Measurements from ENCODE around the gene PRR3. TPM values are rescaled to one million over a fixed set of nuclear protein-coding genes. Genes with fewer than 3 reads are reported as not detected.
A peak's percentile ranks its signal among the peaks of the same experiment; 100 is the strongest.

The PRR3 gene
- total and polyA plus RNA-seq, 9 of the 15 experiments (the other 6 are each of a cell fraction or from before 2014, with no cell fraction given), result 23.5 to 59.6 (median 28.8) TPM

DNA sequence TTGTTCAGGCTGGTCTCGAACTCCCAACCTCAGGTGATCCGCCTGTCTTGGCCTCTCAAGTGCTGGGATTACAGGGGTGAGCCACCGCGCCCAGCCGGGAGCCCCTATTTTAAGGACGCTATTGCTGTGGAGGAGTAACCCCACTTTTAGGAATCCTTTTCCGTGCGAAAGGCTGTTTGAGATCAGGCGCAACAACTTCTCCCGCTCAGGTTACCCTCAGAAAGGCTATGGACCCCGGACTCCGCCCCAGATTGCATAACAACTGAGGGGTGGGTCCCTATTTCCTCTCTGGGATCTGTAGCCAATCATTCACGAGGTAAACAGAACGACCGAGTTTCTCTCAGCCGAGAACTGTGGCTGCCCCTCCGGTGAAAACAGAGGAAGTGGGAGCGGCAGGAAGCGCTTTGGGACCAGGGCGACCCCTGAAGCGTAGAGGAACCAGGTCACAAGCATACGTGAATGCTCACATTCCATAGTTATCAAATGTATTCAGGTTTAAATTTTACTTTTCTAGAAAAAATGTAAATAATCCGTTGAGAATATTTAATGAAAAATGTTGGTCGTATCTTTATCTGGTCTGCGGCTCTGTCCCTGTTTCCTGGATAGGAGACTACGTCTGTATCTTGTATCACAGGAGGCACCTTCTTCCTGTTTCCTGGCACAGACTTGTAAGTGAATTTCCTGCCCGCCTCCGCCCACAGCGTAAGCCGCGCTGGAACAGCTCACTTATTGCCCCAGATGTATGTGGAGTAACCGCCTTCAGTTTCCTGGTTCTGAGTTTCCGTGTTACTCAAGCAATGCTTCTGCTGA lies 40.9 kb upstream of the PRR3 start (continued):
- TF ChIP-seq BHLHE40 (IDR thresholded peaks at IDR 0.05; ENCODE audit: low read length) (peak; percentile 37; the same call in 1 of the 2 replicates), ZNF282 (CRISPR knock-in tag; IDR thresholded peaks at IDR 0.05) (no peak), ATF7 (IDR thresholded peaks at IDR 0.05) (peak; percentile 82), TBL1XR1 (IDR thresholded peaks at IDR 0.05; ENCODE audit: low read length in 2 of 2) (peak in 1 of 2 experiments; percentile 40; a peak in 3 of 4 replicates), TARDBP (IDR thresholded peaks at IDR 0.05) (no peak), MTA1 (IDR thresholded peaks at IDR 0.05; ENCODE audit: borderline replicate concordance) (no peak), PYGO2 (tag; IDR thresholded peaks at IDR 0.05) (no peak; the same call in 1 of the 2 replicates), CREM (IDR thresholded peaks at IDR 0.05; ENCODE audit: low read depth) (peak; percentile 76), SRSF3 (IDR thresholded peaks at IDR 0.05; ENCODE audit: insufficient read depth, low read length) (no peak), ZNF232 (CRISPR knock-in tag; IDR thresholded peaks at IDR 0.05) (no peak), BRF1 (IDR thresholded peaks at IDR 0.05; ENCODE audit: borderline replicate concordance, extremely low read depth, insufficient read length) (no peak), FOXJ3 (CRISPR knock-in tag; IDR thresholded peaks at IDR 0.05) (no peak), CREB1 (IDR thresholded peaks at IDR 0.05) (peak; percentile 11; the same call in 1 of the 2 replicates), CREB1 (CRISPR knock-in tag; IDR thresholded peaks at IDR 0.05) (peak; percentile 50; the same call in 1 of the 2 replicates), SRF (CRISPR knock-in tag; IDR thresholded peaks at IDR 0.05) (no peak; a peak in 1 of 4 replicates), BACH1 (tag; IDR thresholded peaks at IDR 0.05) (0 out of 2 replicates have a peak, but pooled peaks have one; percentile 28), FOXJ2 (tag; IDR thresholded peaks at IDR 0.05) (peak; percentile 51; the same call in 1 of the 2 replicates), BRD9 (IDR thresholded peaks at IDR 0.05; ENCODE audit: low read depth, partially characterized antibody) (peak; percentile 76), KAT8 (IDR thresholded peaks at IDR 0.05; ENCODE audit: low read depth) (no peak), NFE2L1 (tag; IDR thresholded peaks at IDR 0.05; ENCODE audit: borderline replicate concordance, low read depth) (no peak), JUND (IDR thresholded peaks at IDR 0.05; ENCODE audit: borderline replicate concordance, low read depth, low read length) (peak; percentile 69), JUND (tag; IDR thresholded peaks at IDR 0.05; ENCODE audit: borderline replicate concordance, low read depth, low read length) (peak; percentile 58; the same call in 1 of the 3 replicates)
- TF ChIP-seq, protein P1, sequence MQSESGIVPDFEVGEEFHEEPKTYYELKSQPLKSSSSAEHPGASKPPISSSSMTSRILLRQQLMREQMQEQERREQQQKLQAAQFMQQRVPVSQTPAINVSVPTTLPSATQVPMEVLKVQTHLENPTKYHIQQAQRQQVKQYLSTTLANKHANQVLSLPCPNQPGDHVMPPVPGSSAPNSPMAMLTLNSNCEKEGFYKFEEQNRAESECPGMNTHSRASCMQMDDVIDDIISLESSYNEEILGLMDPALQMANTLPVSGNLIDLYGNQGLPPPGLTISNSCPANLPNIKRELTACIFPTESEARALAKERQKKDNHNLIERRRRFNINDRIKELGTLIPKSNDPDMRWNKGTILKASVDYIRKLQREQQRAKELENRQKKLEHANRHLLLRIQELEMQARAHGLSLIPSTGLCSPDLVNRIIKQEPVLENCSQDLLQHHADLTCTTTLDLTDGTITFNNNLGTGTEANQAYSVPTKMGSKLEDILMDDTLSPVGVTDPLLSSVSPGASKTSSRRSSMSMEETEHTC (IDR thresholded peaks at IDR 0.05), result no peak
- TF ChIP-seq, protein P2, sequence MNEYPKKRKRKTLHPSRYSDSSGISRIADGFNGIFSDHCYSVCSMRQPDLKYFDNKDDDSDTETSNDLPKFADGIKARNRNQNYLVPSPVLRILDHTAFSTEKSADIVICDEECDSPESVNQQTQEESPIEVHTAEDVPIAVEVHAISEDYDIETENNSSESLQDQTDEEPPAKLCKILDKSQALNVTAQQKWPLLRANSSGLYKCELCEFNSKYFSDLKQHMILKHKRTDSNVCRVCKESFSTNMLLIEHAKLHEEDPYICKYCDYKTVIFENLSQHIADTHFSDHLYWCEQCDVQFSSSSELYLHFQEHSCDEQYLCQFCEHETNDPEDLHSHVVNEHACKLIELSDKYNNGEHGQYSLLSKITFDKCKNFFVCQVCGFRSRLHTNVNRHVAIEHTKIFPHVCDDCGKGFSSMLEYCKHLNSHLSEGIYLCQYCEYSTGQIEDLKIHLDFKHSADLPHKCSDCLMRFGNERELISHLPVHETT (CRISPR knock-in tag; conservative IDR thresholded peaks at IDR 0.05 in 1 of 2, IDR thresholded peaks at IDR 0.05 in 1 of 2), result peak in 1 of 2 experiments; percentile 84; a peak in 2 of 4 replicates
- TF ChIP-seq, protein P3, sequence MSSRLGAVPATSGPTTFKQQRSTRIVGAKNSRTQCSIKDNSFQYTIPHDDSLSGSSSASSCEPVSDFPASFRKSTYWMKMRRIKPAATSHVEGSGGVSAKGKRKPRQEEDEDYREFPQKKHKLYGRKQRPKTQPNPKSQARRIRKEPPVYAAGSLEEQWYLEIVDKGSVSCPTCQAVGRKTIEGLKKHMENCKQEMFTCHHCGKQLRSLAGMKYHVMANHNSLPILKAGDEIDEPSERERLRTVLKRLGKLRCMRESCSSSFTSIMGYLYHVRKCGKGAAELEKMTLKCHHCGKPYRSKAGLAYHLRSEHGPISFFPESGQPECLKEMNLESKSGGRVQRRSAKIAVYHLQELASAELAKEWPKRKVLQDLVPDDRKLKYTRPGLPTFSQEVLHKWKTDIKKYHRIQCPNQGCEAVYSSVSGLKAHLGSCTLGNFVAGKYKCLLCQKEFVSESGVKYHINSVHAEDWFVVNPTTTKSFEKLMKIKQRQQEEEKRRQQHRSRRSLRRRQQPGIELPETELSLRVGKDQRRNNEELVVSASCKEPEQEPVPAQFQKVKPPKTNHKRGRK (tag; IDR thresholded peaks at IDR 0.05), result no peak
